Osteoblast (primary cell): ENCODE measurements around the gene CFAP58. TPM values are rescaled to one million over a fixed set of nuclear protein-coding genes. Genes with fewer than 3 reads are reported as not detected.

Experiments
- DNase-seq: peaks from one replicate; pipeline ENCODE4 v3.0.0; 2011; ENCODE audit warnings: low spot score, mixed read lengths; ENCODE audit not compliant: insufficient read length; ENCODE audit errors: missing footprints
- H2AFZ ChIP-seq: 2 replicates; pipeline ENCODE4 v1.6.0; 2011; ENCODE audit warnings: mild to moderate bottlenecking, low read length
- H3K27ac ChIP-seq: 2 replicates; pipeline ENCODE4 v1.5.1; 2011; ENCODE audit warnings: mild to moderate bottlenecking, low read depth, low read length, moderate library complexity
- H3K27me3 ChIP-seq: 2 replicates; pipeline ENCODE4 v1.6.0; 2012; ENCODE audit warnings: mild to moderate bottlenecking, control low read depth, inconsistent platforms, low read length, moderate library complexity; ENCODE audit not compliant: insufficient read depth
- H3K36me3 ChIP-seq: 2 replicates; pipeline ENCODE4 v1.5.1; 2011; ENCODE audit warnings: mild to moderate bottlenecking, low read length, control low read depth, moderate library complexity; ENCODE audit not compliant: insufficient read depth
- H3K4me1 ChIP-seq: 2 replicates; pipeline ENCODE4 v1.5.1; 2011; ENCODE audit warnings: mild to moderate bottlenecking, low read length, control low read depth, moderate library complexity; ENCODE audit not compliant: insufficient read depth
- H3K4me2 ChIP-seq: 2 replicates; pipeline ENCODE4 v1.6.0; 2011; ENCODE audit warnings: mild to moderate bottlenecking, low read length; ENCODE audit not compliant: insufficient read depth
- H3K4me3 ChIP-seq: fragments of 200-600 bp; sonication (generic); 3 replicates; pipeline ENCODE4 v1.5.1; 2012; ENCODE audit warnings: mild to moderate bottlenecking, low read length, inconsistent platforms; ENCODE audit not compliant: insufficient read depth
- H3K79me2 ChIP-seq: 2 replicates; pipeline ENCODE4 v1.6.0; 2012; ENCODE audit warnings: mild to moderate bottlenecking, low read length, control low read depth, inconsistent platforms; ENCODE audit not compliant: insufficient read depth
- H3K9me3 ChIP-seq: 2 replicates; pipeline ENCODE4 v1.5.1; 2011; ENCODE audit warnings: low read depth, low read length, control low read depth
- H4K20me1 ChIP-seq: 2 replicates; pipeline ENCODE4 v1.6.0; 2012; ENCODE audit warnings: mild to moderate bottlenecking, low read length, control low read depth; ENCODE audit not compliant: insufficient read depth
- CTCF ChIP-seq: IDR thresholded peaks from 2 replicates; pipeline ENCODE4 v1.5.1; 2011; ENCODE audit warnings: mild to moderate bottlenecking, low read depth, low read length, moderate library complexity; ENCODE audit errors: extremely low read depth
- total RNA-seq: library from RNA; depleted of rRNA; stranded (reverse); fragments of >200 nt; gene quantifications from 2 replicates; pipeline ENCODE4 v1.2.3, GENCODE V29; 2012

The CFAP58 gene
- total RNA-seq, 1 donor, result 0.36 TPM

DNA sequence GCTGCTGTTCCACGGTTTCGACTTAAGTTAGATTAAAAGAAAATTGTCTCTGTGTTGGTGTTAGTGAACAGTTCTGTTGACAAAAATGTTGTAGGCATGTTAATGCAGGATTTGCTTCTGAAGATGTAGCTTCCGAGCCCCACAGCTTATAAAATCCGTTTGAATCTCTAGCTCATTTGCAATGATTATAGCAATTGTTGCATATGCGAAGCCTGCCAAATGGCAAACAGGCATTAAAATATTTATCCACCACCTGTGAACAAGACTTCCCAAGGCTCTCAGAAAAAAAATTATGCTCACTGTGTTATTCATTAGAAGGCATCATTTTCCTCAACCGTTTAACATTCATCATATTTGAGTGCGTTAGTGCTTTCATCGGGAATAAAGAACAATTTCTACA is 14.3 kb downstream of the CFAP58 start:
- Histone ChIP-seq H3K9me3 (no peaks in the 10 kb centered on the region), H4K20me1 (no peaks in the 10 kb centered on the region), H3K4me2 (no peak overlapping the region), H3K4me3 (no peak overlapping the region), H3K36me3 (no peaks in the 10 kb centered on the region), H3K4me1 (no peaks in the 10 kb centered on the region), H3K27me3 (no peaks in the 10 kb centered on the region), H3K79me2 (no peaks in the 10 kb centered on the region), H3K27ac (no peak overlapping the region), H2AFZ (no peak overlapping the region)
- DNase-seq, result no peak
- TF ChIP-seq CTCF, result no peak

GRCh38 chr10:104368381-104368780 is 14.7 kb downstream of the CFAP58 start:
- H3K4me1 ChIP-seq, result no peaks in the 10 kb centered on the region
- H4K20me1 ChIP-seq, result no peaks in the 10 kb centered on the region
- H3K9me3 ChIP-seq, result no peaks in the 10 kb centered on the region
- no peaks in the 10 kb centered on the region for H3K79me2 ChIP-seq
- no peaks in the 10 kb centered on the region for H3K27me3 ChIP-seq
- DNase-seq, result no peak
- no peaks in the 10 kb centered on the region for H3K36me3 ChIP-seq
- no peak overlapping the region for H3K27ac ChIP-seq
- no peak overlapping the region for H3K4me2 ChIP-seq
- H2AFZ ChIP-seq, result no peak overlapping the region
- TF ChIP-seq CTCF, result no peak
- no peak overlapping the region for H3K4me3 ChIP-seq

GRCh38 chr10:104371753-104372152 is 18.1 kb downstream of the CFAP58 start:
- H2AFZ ChIP-seq, result no peak overlapping the region
- no peaks in the 10 kb centered on the region for H3K4me1 ChIP-seq
- no peaks in the 10 kb centered on the region for H3K79me2 ChIP-seq
- no peak overlapping the region for H3K4me2 ChIP-seq
- H3K9me3 ChIP-seq, result no peaks in the 10 kb centered on the region
- no peaks in the 10 kb centered on the region for H3K36me3 ChIP-seq
- no peak for TF ChIP-seq CTCF
- H3K4me3 ChIP-seq, result no peak overlapping the region
- H4K20me1 ChIP-seq, result no peaks in the 10 kb centered on the region
- H3K27ac ChIP-seq, result no peak overlapping the region
- DNase-seq, result no peak
- H3K27me3 ChIP-seq, result no peaks in the 10 kb centered on the region

- Histone ChIP-seq H3K79me2 (no peaks in the 10 kb centered on the region), H3K4me2 (no peak overlapping the region), H3K27ac (no peak overlapping the region), H3K4me1 (no peaks in the 10 kb centered on the region), H3K27me3 (no peaks in the 10 kb centered on the region), H4K20me1 (no peaks in the 10 kb centered on the region), H3K4me3 (no peak overlapping the region), H3K36me3 (no peaks in the 10 kb centered on the region), H3K9me3 (no peaks in the 10 kb centered on the region), H2AFZ (no peak overlapping the region)
- no peak for DNase-seq
- TF ChIP-seq CTCF, result no peak
These were observed 21.0 kb downstream of the CFAP58 start for GRCh38 chr10:104374591-104374990.
